Breast epithelium (tissue), 4 donors: ENCODE results near the gene GALK1. TPM values are rescaled to one million over a fixed set of nuclear protein-coding genes. Genes with fewer than 3 reads are reported as not detected.
A peak's percentile ranks its signal among the peaks of the same experiment; 100 is the strongest.

Source experiments
- DNase-seq, 2 donors: peaks; one replicate each; pipeline ENCODE4 v3.0.0-alpha.2; 2019; ENCODE audit warnings: low spot score in 2 of 2
- H3K27ac ChIP-seq, 2 donors: fragments of 200-600 bp; sonication (generic) in 1 of 2; one replicate each; pipeline ENCODE4 v1.5.1; 2016 to 2019; ENCODE audit warnings: mild to moderate bottlenecking in 1 of 2
- H3K27me3 ChIP-seq, 2 donors: fragments of 200-600 bp; sonication (generic) in 1 of 2; one replicate each; pipeline versions ENCODE4 v1.5.1 to v1.6.0; 2017 to 2019; ENCODE audit warnings: control low read depth in 1 of 2, mild to moderate bottlenecking in 1 of 2
- H3K36me3 ChIP-seq: fragments of 200-600 bp; one replicate; pipeline ENCODE4 v1.5.1; 2019
- H3K4me1 ChIP-seq, 2 donors: fragments of 200-600 bp; sonication (generic); one replicate each; pipeline ENCODE4 v1.5.1; 2016 to 2019; ENCODE audit warnings: control low read depth in 1 of 2
- H3K4me3 ChIP-seq, 3 donors: fragments of 200-600 bp; sonication (generic); 1 replicate in 2 of 3; 2 replicates in 1 of 3; pipeline ENCODE4 v1.5.1; 2016 to 2019; ENCODE audit warnings: mild to moderate bottlenecking in 3 of 3, moderate library complexity in 2 of 3
- H3K9me3 ChIP-seq, 2 donors: fragments of 200-600 bp; sonication (generic) in 1 of 2; one replicate each; pipeline ENCODE4 v1.5.1; 2016 to 2019; ENCODE audit warnings: control low read depth in 1 of 2
- CTCF ChIP-seq, 3 donors: fragments of 450-650 bp; IDR thresholded peaks; one replicate each; pipeline ENCODE4 v1.5.1; 2016 to 2017; ENCODE audit warnings: antibody characterized with exemption in 3 of 3, mild to moderate bottlenecking in 3 of 3, moderate library complexity in 3 of 3
- POLR2A ChIP-seq: fragments of 450-650 bp; IDR thresholded peaks from one replicate; pipeline ENCODE4 v1.6.1; 2016; ENCODE audit warnings: antibody characterized with exemption, mild to moderate bottlenecking, moderate library complexity
- POLR2AphosphoS5 ChIP-seq, 3 donors: sonication (generic); formaldehyde crosslinking; IDR thresholded peaks; one replicate each; pipeline ENCODE4 v1.6.1; 2017; ENCODE audit warnings: antibody characterized with exemption in 3 of 3
- intact Hi-C: fragments of 100-400 bp; cut with DNase I; formaldehyde crosslinking; loops from one replicate; pipeline ENCODE4 v1.15.1; 2023; ENCODE audit warnings: low total_unique reads
- total RNA-seq, 3 donors: library from RNA; depleted of rRNA; stranded (reverse); fragments of >200 nt; gene quantifications; one replicate each; pipeline ENCODE4 v1.1.0, GENCODE V29; 2016

The GALK1 gene
- total RNA-seq, 3 donors from 2014 or later = 21.9 to 32.1 (median 24.9) TPM

GRCh38 chr17:75720656-75721462 is 44.1 kb downstream of the GALK1 start, which contains the start of gene ITGB4:
Gene ITGB4 (plus strand): TSS chr17:75721459. CDS start chr17:75724704, 3,245 bp downstream.
- TF ChIP-seq POLR2A (no peak), POLR2AphosphoS5 (IDR thresholded peaks at IDR 0.05) (peak in 1 of 3 donors; percentile 21)
- peak within 1 kb of the TSS; percentile 86 to 94 for H3K27ac ChIP-seq
- H3K4me1 ChIP-seq = no peaks in the 10 kb centered on the region
- peak within 1 kb of the TSS; percentile 43 to 83 (median 82) for H3K4me3 ChIP-seq
- H3K36me3 ChIP-seq = no peaks in the 10 kb centered on the region
- peaks cover 3% of the 10 kb centered on the region in 2 donors for H3K27me3 ChIP-seq
- H3K9me3 ChIP-seq = no peaks in the 10 kb centered on the region
- DNase-seq = peak; percentile 79 to 89
- intact Hi-C loops = no loop called here

GRCh38 chr17:75719732-75720131 is 45.3 kb downstream of the GALK1 start:
- no peak overlapping the region for H3K4me3 ChIP-seq
- no peaks in the 10 kb centered on the region for H3K36me3 ChIP-seq
- H3K9me3 ChIP-seq = no peaks in the 10 kb centered on the region
- TF ChIP-seq POLR2A (no peak), CTCF (IDR thresholded peaks at IDR 0.05) (no peak), POLR2AphosphoS5 (IDR thresholded peaks at IDR 0.05) (no peak)
- peaks cover 3% of the 10 kb centered on the region in 2 donors for H3K27me3 ChIP-seq
- DNase-seq = no peak
- H3K27ac ChIP-seq = no peak overlapping the region
- H3K4me1 ChIP-seq = no peaks in the 10 kb centered on the region
- intact Hi-C loops = no loop called here

GRCh38 chr17:75712446-75712845 is 52.5 kb downstream of the GALK1 start:
- TF ChIP-seq POLR2AphosphoS5 (IDR thresholded peaks at IDR 0.05) (no peak), POLR2A (no peak), CTCF (IDR thresholded peaks at IDR 0.05) (no peak)
- no peaks in the 10 kb centered on the region for H3K36me3 ChIP-seq
- H3K4me3 ChIP-seq = no peak overlapping the region
- H3K27me3 ChIP-seq = no peaks in the 10 kb centered on the region
- no peak for DNase-seq
- intact Hi-C loops = no loop called here
- no peaks in the 10 kb centered on the region for H3K4me1 ChIP-seq
- H3K27ac ChIP-seq = no peak overlapping the region
- no peaks in the 10 kb centered on the region for H3K9me3 ChIP-seq

Other genes starting within 250 kb of the GALK1 start
- 10 to 100 TPM in 2 of 3 donors, 1 to 10 TPM in 1; 10.0 to 23.3 (median 14.6) TPM for gene CASKIN2, start 249.7 kb downstream of the GALK1 start, total RNA-seq
- gene TSEN54, start 248.7 kb downstream of the GALK1 start, total RNA-seq = 10 to 100 TPM; 18.4 to 34.7 (median 31.2) TPM
- gene LLGL2, start 239.5 kb downstream of the GALK1 start, total RNA-seq = 10 to 100 TPM in 2 of 3 donors, 1 to 10 TPM in 1; 4.6 to 60.2 (median 52.4) TPM
- gene MYO15B, start 177.4 kb downstream of the GALK1 start, total RNA-seq = 100 to 1,000 TPM in 1 of 3 donors, 10 to 100 TPM in 2; 65.3 to 121 (median 86.6) TPM
- gene SMIM5, start 131.8 kb downstream of the GALK1 start, total RNA-seq = 1 to 10 TPM in 1 of 3 donors, under 1 TPM in 2; 0.29 to 2.6 (median 0.48) TPM
- gene RECQL5, start 98.0 kb downstream of the GALK1 start, total RNA-seq = 10 to 100 TPM; 10.7 to 22.8 (median 14.1) TPM
- gene SAP30BP, start 97.9 kb downstream of the GALK1 start, total RNA-seq = 10 to 100 TPM; 68.3 to 89.5 (median 86.1) TPM
- 100 to 1,000 TPM in 1 of 3 donors, 10 to 100 TPM in 1, 1 to 10 TPM in 1; 9.8 to 125 (median 67.2) TPM for gene ITGB4, start 43.7 kb downstream of the GALK1 start, total RNA-seq
- gene UNK, start 19.6 kb upstream of the GALK1 start, total RNA-seq = 10 to 100 TPM; 18.7 to 43.3 (median 28.5) TPM
- 10 to 100 TPM in 1 of 3 donors, 1 to 10 TPM in 2; 5.6 to 15.5 (median 8.5) TPM for gene UNC13D, start 79.2 kb upstream of the GALK1 start, total RNA-seq
- 10 to 100 TPM; 44.9 to 63.2 (median 62.9) TPM for gene WBP2, start 90.1 kb upstream of the GALK1 start, total RNA-seq
- 10 to 100 TPM; 15.4 to 26.1 (median 23.3) TPM for gene TRIM47, start 113.4 kb upstream of the GALK1 start, total RNA-seq
- 10 to 100 TPM; 16.7 to 28.8 (median 23.3) TPM for gene TRIM65, start 131.8 kb upstream of the GALK1 start, total RNA-seq
- gene MRPL38, start 139.7 kb upstream of the GALK1 start, total RNA-seq = 10 to 100 TPM; 29.4 to 39.0 (median 36.6) TPM
- gene FBF1, start 175.8 kb upstream of the GALK1 start, total RNA-seq = 10 to 100 TPM in 2 of 3 donors, 1 to 10 TPM in 1; 7.7 to 18.7 (median 17.7) TPM
- 100 to 1,000 TPM in 1 of 3 donors, 10 to 100 TPM in 2; 55.1 to 147 (median 55.3) TPM for gene ACOX1, start 214.0 kb upstream of the GALK1 start, total RNA-seq
- 10 to 100 TPM; 16.7 to 30.2 (median 26.8) TPM for gene TEN1, start 214.0 kb upstream of the GALK1 start, total RNA-seq
- 10 to 100 TPM in 1 of 3 donors, 1 to 10 TPM in 2; 6.6 to 13.0 (median 9.5) TPM for gene CDK3, start 235.7 kb upstream of the GALK1 start, total RNA-seq